GM12874 (cell line): ENCODE data around the gene RGS6.

Experiments used
- CTCF ChIP-seq: IDR thresholded peaks from 2 replicates; pipeline ENCODE4 v1.5.1; 2011; ENCODE audit warnings: low read depth, mild to moderate bottlenecking, control low read depth, low read length, moderate library complexity; ENCODE audit not compliant: insufficient read depth

RGS6 gene

GRCh38 chr14:72318648-72319047, 386.4 kb downstream of the RGS6 start:
- no peak for TF ChIP-seq CTCF

GRCh38 chr14:72332046-72332445, 399.8 kb downstream of the RGS6 start:
- TF ChIP-seq CTCF, result no peak

- TF ChIP-seq CTCF, result no peak
These were observed 400.6 kb downstream of the RGS6 start for GRCh38 chr14:72332871-72333270.

GRCh38 chr14:72333357-72333756, 401.1 kb downstream of the RGS6 start:
- TF ChIP-seq CTCF, result no peak

GRCh38 chr14:72336311-72336980, 404.2 kb downstream of the RGS6 start:
- no peak for TF ChIP-seq CTCF

- TF ChIP-seq CTCF, result no peak
These were observed 409.0 kb downstream of the RGS6 start for GRCh38 chr14:72341237-72341636.

- TF ChIP-seq CTCF, result no peak
These were observed 409.5 kb downstream of the RGS6 start for GRCh38 chr14:72341686-72342085.
